ENCODE measurements around the gene RBBP8NL. TPM values are rescaled to one million over a fixed set of nuclear protein-coding genes. Genes with fewer than 3 reads are reported as not detected.

Gene RBBP8NL
- total and polyA plus RNA-seq, 9 of the 15 experiments (the other 6 are each of a cell fraction or from before 2014, with no cell fraction given), result not detected

- in situ Hi-C loops (cut with MboI), result no loop called here
- BruUV-seq (replicated peaks), result no TSS peak
- Histone ChIP-seq H3K9me1 (ENCODE audit: control insufficient read depth, insufficient read depth, low read length) (no peaks in the 10 kb centered on the region), H3K9ac (ENCODE audit: insufficient read depth in 1 of 2, low read depth in 2 of 2, low read length in 2 of 2) (peak overlapping the region in 1 of 2 experiments; percentile 69; a peak in 1 of 4 replicates), H3K27me3 (ENCODE audit: control insufficient read depth in 2 of 2, insufficient read depth in 2 of 2, low read length in 2 of 2) (no peaks in the 10 kb centered on the region), H3K9me3 (replicated peaks; ENCODE audit: control insufficient read depth, insufficient read depth, low read depth, low read length) (peaks cover 2% of the 10 kb centered on the region; the same call in 1 of the 2 replicates), H3K4me3 (no peak overlapping the region), H3K27ac (ENCODE audit: extremely low read depth, low read depth, low read length) (peak overlapping the region; percentile 55), H3K36me3 (ENCODE audit: control insufficient read depth, insufficient read depth, low read length) (peaks cover 28% of the 10 kb centered on the region), H3K79me2 (ENCODE audit: control insufficient read depth, insufficient read depth, low read length) (peaks cover 24% of the 10 kb centered on the region), H3K4me2 (ENCODE audit: insufficient read depth, low read length) (no peak overlapping the region), H4K20me1 (replicated peaks; ENCODE audit: control insufficient read depth, insufficient read depth, low read length) (0 out of 2 replicates have a peak, but pooled peaks cover 3% of the 10 kb centered on the region), H2AFZ (ENCODE audit: low read depth, low read length) (no peak overlapping the region), H3K4me1 (replicated peaks in 1 of 2; ENCODE audit: control insufficient read depth in 2 of 2, insufficient read depth in 2 of 2, low read length in 2 of 2) (peaks cover 2 to 45% of the 10 kb centered on the region in 2 experiments; a peak in 3 of 5 replicates)
- DNase-seq (ENCODE audit: extremely low read depth in 1 of 4, low spot score in 3 of 4), result peak in 1 of 4 experiments; percentile 55
- intact Hi-C loops (cut with micrococcal nuclease), result loop anchor here (10.0 kb wide), 1 partner anchor 236 kb away; the partner anchor contains the start of genes PSMA7 and SS18L1
- peak; percentile 35 for FAIRE-seq
- no peak for TF ChIP-seq SRSF1 (IDR thresholded peaks at IDR 0.05; ENCODE audit: low read depth, low read length)
- peak; percentile 25; the same call in 1 of the 2 replicates for TF ChIP-seq PKNOX1 (IDR thresholded peaks at IDR 0.05)
- TF ChIP-seq MYNN (IDR thresholded peaks at IDR 0.05), result 0 out of 2 replicates have a peak, but pooled peaks have one; percentile 26
- no peak for TF ChIP-seq MYNN (CRISPR knock-in tag; IDR thresholded peaks at IDR 0.05)
- TF ChIP-seq ATF3 (IDR thresholded peaks at IDR 0.05), result peak; percentile 41; the same call in 1 of the 2 replicates
- no peak for TF ChIP-seq ATF3 (CRISPR knock-in tag; conservative IDR thresholded peaks at IDR 0.05)
- peak; percentile 74 for TF ChIP-seq PRDM10 (IDR thresholded peaks at IDR 0.05; ENCODE audit: partially characterized antibody)
- POLR2A ChIA-PET, result interaction anchor here (1.3 kb wide), 1 partner anchor 13 kb away, joined by 8 read pairs; no protein-coding TSS in a partner anchor
- ATAC-seq, result 0 out of 3 replicates have a peak, but pooled peaks have one; percentile 4
- CTCF ChIA-PET (ENCODE audit: low intra/inter-chr PET ratio), result no interaction called here
- 70% methylated on average over 11 of the region's 16 CpGs for WGBS (ENCODE audit: insufficient coverage, low coverage, missing lambda C conversion rate)
These were observed 46.0 kb downstream of the RBBP8NL start for GRCh38 chr20:62381202-62381797.

Data from K562 (cell line).